Neutrophil (primary cell): Measurements from ENCODE around the gene SMAD6.

Source experiments
- H3K27ac ChIP-seq: fragments of 200-600 bp; sonication (generic); 2 replicates; pipeline ENCODE4 v1.5.1; 2016; ENCODE audit warnings: mild to moderate bottlenecking, moderate library complexity
- H3K27me3 ChIP-seq: fragments of 200-600 bp; sonication (generic); 2 replicates; pipeline ENCODE4 v1.6.0; 2016; ENCODE audit warnings: mild to moderate bottlenecking
- H3K36me3 ChIP-seq: fragments of 200-600 bp; sonication (generic); 2 replicates; pipeline ENCODE4 v1.5.1; 2017
- H3K4me1 ChIP-seq, 2 experiments: fragments of 200-600 bp in 1 of 2; sonication (generic) in 1 of 2; 1 replicate in 1 of 2; 2 replicates in 1 of 2; pipeline versions ENCODE4 v1.5.1 to v1.6.1; 2013 to 2016; ENCODE audit warnings: low read depth in 1 of 2, low read length in 1 of 2, mild to moderate bottlenecking in 1 of 2, moderate library complexity in 1 of 2; ENCODE audit not compliant: control insufficient read depth in 1 of 2, insufficient read depth in 1 of 2
- H3K4me3 ChIP-seq, 2 experiments: fragments of 200-600 bp in 1 of 2; sonication (generic) in 1 of 2; 1 replicate in 1 of 2; 2 replicates in 1 of 2; pipeline ENCODE4 v1.5.1; 2013 to 2016; ENCODE audit warnings: low read depth in 1 of 2, low read length in 1 of 2, mild to moderate bottlenecking in 1 of 2, moderate library complexity in 1 of 2
- H3K9me3 ChIP-seq: fragments of 200-600 bp; sonication (generic); 2 replicates; pipeline ENCODE4 v1.5.1; 2016
- CTCF ChIP-seq: fragments of 200-600 bp; sonication (generic); IDR thresholded peaks from 2 replicates; pipeline ENCODE4 v1.5.1; 2016; ENCODE audit warnings: antibody characterized with exemption

SMAD6 gene

GRCh38 chr15:66816201-66816600, 114.2 kb downstream of the SMAD6 start:
- peaks cover 13% of the 10 kb centered on the region in 2 experiments for H3K4me1 ChIP-seq
- H3K4me3 ChIP-seq, result no peak overlapping the region
- no peaks in the 10 kb centered on the region for H3K36me3 ChIP-seq
- TF ChIP-seq CTCF, result no peak
- H3K27me3 ChIP-seq, result no peaks in the 10 kb centered on the region
- H3K9me3 ChIP-seq, result no peaks in the 10 kb centered on the region
- H3K27ac ChIP-seq, result no peak overlapping the region

GRCh38 chr15:66819084-66819483, 117.0 kb downstream of the SMAD6 start:
- H3K4me1 ChIP-seq, result peaks cover 13% of the 10 kb centered on the region in 2 experiments
- H3K9me3 ChIP-seq, result no peaks in the 10 kb centered on the region
- no peak overlapping the region for H3K4me3 ChIP-seq
- no peaks in the 10 kb centered on the region for H3K36me3 ChIP-seq
- H3K27ac ChIP-seq, result no peak overlapping the region
- no peaks in the 10 kb centered on the region for H3K27me3 ChIP-seq
- TF ChIP-seq CTCF, result no peak

GRCh38 chr15:66820481-66821176, 118.6 kb downstream of the SMAD6 start:
- no peaks in the 10 kb centered on the region for H3K27me3 ChIP-seq
- no peak overlapping the region for H3K27ac ChIP-seq
- H3K4me3 ChIP-seq, result no peak overlapping the region
- H3K36me3 ChIP-seq, result no peaks in the 10 kb centered on the region
- TF ChIP-seq CTCF, result no peak
- H3K9me3 ChIP-seq, result no peaks in the 10 kb centered on the region
- H3K4me1 ChIP-seq, result peaks cover 4 to 5% of the 10 kb centered on the region in 2 experiments

GRCh38 chr15:66821307-66821706, 119.3 kb downstream of the SMAD6 start:
- no peak for TF ChIP-seq CTCF
- no peak overlapping the region for H3K4me3 ChIP-seq
- no peak overlapping the region for H3K27ac ChIP-seq
- H3K27me3 ChIP-seq, result no peaks in the 10 kb centered on the region
- no peaks in the 10 kb centered on the region for H3K4me1 ChIP-seq
- no peaks in the 10 kb centered on the region for H3K36me3 ChIP-seq
- no peaks in the 10 kb centered on the region for H3K9me3 ChIP-seq

GRCh38 chr15:66822114-66822513, 120.1 kb downstream of the SMAD6 start:
- no peaks in the 10 kb centered on the region for H3K4me1 ChIP-seq
- H3K27me3 ChIP-seq, result no peaks in the 10 kb centered on the region
- no peak overlapping the region for H3K27ac ChIP-seq
- TF ChIP-seq CTCF, result no peak
- no peaks in the 10 kb centered on the region for H3K9me3 ChIP-seq
- H3K4me3 ChIP-seq, result no peak overlapping the region
- H3K36me3 ChIP-seq, result no peaks in the 10 kb centered on the region
